Endothelial cell of umbilical vein (primary cell): Measurements from ENCODE around the gene TGM4. TPM values are rescaled to one million over a fixed set of nuclear protein-coding genes. Genes with fewer than 3 reads are reported as not detected.

Experiments
- BruUV-seq: library from RNA; stranded (reverse); fragments of 400-500 nt; replicated peaks from 2 replicates; lab custom pipeline; 2021; lab: Mats Ljungman, UMichigan
- CTCF ChIA-PET: fragments of 300-600, 350-600 bp; sonication (Branson Sonifier 250); formaldehyde crosslinking; loops from one replicate; lab custom pipeline; 2021; ENCODE audit warnings: antibody characterized with exemption, inconsistent platforms; lab: Charles Lee
- POLR2A ChIA-PET: fragments of 300-600, 350-600 bp; sonication (Branson Sonifier 250); formaldehyde crosslinking; loops from one replicate; lab custom pipeline; 2021; ENCODE audit warnings: antibody characterized with exemption, inconsistent platforms; lab: Charles Lee
- DNase-seq: peaks from one replicate; pipeline ENCODE4 v3.0.0-alpha.2; 2011; ENCODE audit warnings: low read depth, low spot score
- FAIRE-seq: peaks from 2 replicates; lab custom pipeline; 2011; peaks lifted over from hg19 to GRCh38; lab: Jason Lieb, UNC
- H2AFZ ChIP-seq: 2 replicates; pipeline ENCODE4 v1.6.0; 2012; ENCODE audit warnings: low read depth, low read length, control low read depth, inconsistent platforms
- H3K27ac ChIP-seq: 2 replicates; pipeline ENCODE4 v1.5.1; 2011; ENCODE audit warnings: low read depth, mild to moderate bottlenecking, control low read depth, low read length, moderate library complexity; ENCODE audit not compliant: insufficient read depth
- H3K27me3 ChIP-seq, 2 experiments: 2 replicates each; pipeline versions ENCODE4 v1.6.0 to v1.6.1; 2011; ENCODE audit warnings: low read length in 2 of 2, mixed read lengths in 1 of 2; ENCODE audit not compliant: control insufficient read depth in 2 of 2, insufficient read depth in 2 of 2
- H3K36me3 ChIP-seq, 2 experiments: 2 replicates in 1 of 2; 3 replicates in 1 of 2; pipeline ENCODE4 v1.5.1; 2011; ENCODE audit warnings: low read length in 2 of 2, mild to moderate bottlenecking in 1 of 2, moderate library complexity in 1 of 2; ENCODE audit not compliant: control insufficient read depth in 2 of 2, insufficient read depth in 2 of 2; ENCODE audit errors: extremely low read depth in 1 of 2
- H3K4me1 ChIP-seq: 3 replicates; pipeline ENCODE4 v1.5.1; 2011; ENCODE audit warnings: mild to moderate bottlenecking, low read length; ENCODE audit not compliant: control insufficient read depth, insufficient read depth; ENCODE audit errors: extremely low read depth
- H3K4me2 ChIP-seq: 2 replicates; pipeline ENCODE4 v1.6.1; 2011; ENCODE audit warnings: low read length, control low read depth, mixed read lengths; ENCODE audit not compliant: insufficient read depth
- H3K4me3 ChIP-seq, 3 experiments: fragments of 200-600 bp in 1 of 3; sonication (generic), shearing (Covaris generic) in 1 of 3; replicated peaks in 1 of 3; 2 replicates each; pipeline ENCODE4 v1.5.1; 2011 to 2016; ENCODE audit warnings: control low read depth in 3 of 3, low read length in 3 of 3, mild to moderate bottlenecking in 2 of 3, inconsistent platforms in 1 of 3, low read depth in 1 of 3, moderate library complexity in 1 of 3; ENCODE audit not compliant: insufficient read depth in 1 of 3
- H3K79me2 ChIP-seq: 2 replicates; pipeline ENCODE4 v1.6.0; 2012; ENCODE audit warnings: low read length, inconsistent platforms; ENCODE audit not compliant: control insufficient read depth, insufficient read depth
- H3K9ac ChIP-seq: replicated peaks from 2 replicates; pipeline ENCODE3; 2011; ENCODE audit warnings: low read length, control low read depth; ENCODE audit not compliant: insufficient read depth; ENCODE audit errors: extremely low read depth
- H3K9me1 ChIP-seq: replicated peaks from 3 replicates; pipeline ENCODE4 v1.6.0; 2011; ENCODE audit warnings: mild to moderate bottlenecking, low read length; ENCODE audit not compliant: control insufficient read depth, insufficient read depth; ENCODE audit errors: extremely low read depth
- H3K9me3 ChIP-seq: replicated peaks from 2 replicates; pipeline ENCODE4 v1.5.1; 2012; ENCODE audit warnings: low read length, inconsistent platforms; ENCODE audit not compliant: control insufficient read depth, insufficient read depth
- H4K20me1 ChIP-seq: replicated peaks from 2 replicates; pipeline ENCODE3; 2011; ENCODE audit warnings: mild to moderate bottlenecking, low read length; ENCODE audit not compliant: control insufficient read depth, insufficient read depth; ENCODE audit errors: extremely low read depth
- EZH2 ChIP-seq: IDR thresholded peaks from 2 replicates; pipeline ENCODE4 v1.6.1; 2012; ENCODE audit warnings: borderline replicate concordance, low read depth, mild to moderate bottlenecking, moderate library complexity, low read length, inconsistent platforms; ENCODE audit not compliant: severe bottlenecking
- FOS ChIP-seq: IDR thresholded peaks from 2 replicates; pipeline ENCODE4 v1.6.1; 2011; ENCODE audit warnings: mild to moderate bottlenecking, low read length, moderate library complexity, borderline replicate concordance; ENCODE audit not compliant: insufficient read depth
- GATA2 ChIP-seq: IDR thresholded peaks from 2 replicates; pipeline ENCODE4 v1.7.0; 2011; ENCODE audit warnings: low read depth, mild to moderate bottlenecking, moderate library complexity, mixed read lengths, low read length; ENCODE audit not compliant: insufficient read length, insufficient read depth
- JUN ChIP-seq: IDR thresholded peaks from 2 replicates; pipeline ENCODE4 v1.6.1; 2011; ENCODE audit warnings: borderline replicate concordance, low read depth; ENCODE audit not compliant: insufficient read length, insufficient read depth
- MYC ChIP-seq: IDR thresholded peaks from one replicate; pipeline ENCODE4 v1.6.1; 2011; ENCODE audit warnings: mild to moderate bottlenecking, low read depth, low read length
- POLR2A ChIP-seq: IDR thresholded peaks from 2 replicates; pipeline ENCODE4 v1.6.1; 2012; ENCODE audit warnings: low read depth, mild to moderate bottlenecking, control low read depth, low read length
- POLR2AphosphoS5 ChIP-seq: IDR thresholded peaks from 2 replicates; pipeline ENCODE4 v1.6.1; 2012; ENCODE audit warnings: low read depth, mild to moderate bottlenecking, control low read depth, low read length, moderate library complexity; ENCODE audit not compliant: insufficient read depth
- dilution Hi-C: fragments of 300-500 bp; cut with MboI; formaldehyde crosslinking; loops from one replicate; pipeline ENCODE4 v1.15.0; 2019; ENCODE audit warnings: low sequenced_read_pairs; ENCODE audit not compliant: extremely low pct_ligation_motif_present
- intact Hi-C: fragments of 100-400 bp; cut with micrococcal nuclease; formaldehyde crosslinking; loops from one replicate; pipeline ENCODE4 v1.10.0; 2022
- polyA plus RNA-seq, 4 experiments: library from polyadenylated mRNA; depleted of rRNA in 3 of 4; stranded (reverse) in 3 of 4; unstranded in 1 of 4; fragments of >200 nt; gene quantifications; 2 replicates each; pipeline versions ENCODE4 v1.2.1 to v1.2.3, GENCODE V29; 2011 to 2012; ENCODE audit warnings: missing spikeins in 1 of 4
- total RNA-seq: library from RNA; stranded (reverse); gene quantifications from 2 replicates; pipeline ENCODE4 v1.2.3, GENCODE V29; 2021
- TF ChIP-seq, protein P1 (sequence below): IDR thresholded peaks from 2 replicates; pipeline ENCODE4 v1.6.1; 2011; ENCODE audit not compliant: insufficient read depth, insufficient read length
- TF ChIP-seq, protein P2 (sequence below), 2 donors: IDR thresholded peaks; 1 replicate in 1 of 2; 2 replicates in 1 of 2; pipeline ENCODE4 v1.5.1; 2011; ENCODE audit warnings: low read length in 2 of 2, mild to moderate bottlenecking in 2 of 2, moderate library complexity in 2 of 2, control low read depth in 1 of 2, inconsistent platforms in 1 of 2, low read depth in 1 of 2; ENCODE audit not compliant: insufficient read depth in 1 of 2; ENCODE audit errors: extremely low read depth in 1 of 2

Gene TGM4
- total and polyA plus RNA-seq, 2 donors (not counting 3 experiments of a cell fraction or from before 2014, with no cell fraction given), result 0.11 to 0.24 TPM

DNA sequence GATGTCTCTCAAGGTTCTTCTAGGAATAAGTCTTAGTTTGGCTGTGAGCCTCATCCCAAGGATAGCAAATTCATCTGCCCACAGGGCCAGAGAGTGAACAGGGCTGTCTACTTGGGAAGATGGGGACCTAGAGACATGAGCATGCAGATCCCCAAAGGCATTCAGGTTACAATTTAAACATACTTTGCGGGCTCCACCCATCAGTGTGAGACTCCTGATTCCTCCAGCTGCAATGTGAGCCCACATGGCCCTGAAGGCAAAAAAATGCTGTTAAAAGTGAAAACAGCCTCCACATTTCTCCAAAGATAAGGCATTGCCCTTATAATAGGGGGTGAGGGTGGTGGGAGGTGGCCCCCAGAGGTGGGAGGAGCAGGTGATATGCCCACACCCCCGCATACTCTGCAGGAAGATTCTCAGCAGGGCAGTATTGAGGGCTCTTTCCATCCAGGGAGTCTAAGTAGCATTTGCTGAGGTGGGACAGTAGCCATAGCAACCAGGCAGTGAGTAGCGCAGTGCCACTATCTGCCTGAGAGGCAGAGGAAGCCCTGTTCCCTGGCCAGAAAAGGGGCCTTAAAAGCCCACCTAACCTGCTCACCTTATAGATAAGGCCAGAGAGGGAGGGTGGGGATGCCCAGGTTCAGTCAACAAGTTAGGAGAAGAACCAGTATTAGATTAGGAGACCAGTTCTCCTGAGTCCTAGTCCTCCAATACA lies 31.2 kb downstream of the TGM4 start:
- no peak for TF ChIP-seq FOS
- no peak for TF ChIP-seq POLR2A
- TF ChIP-seq MYC, result no peak
- TF ChIP-seq, protein P1, sequence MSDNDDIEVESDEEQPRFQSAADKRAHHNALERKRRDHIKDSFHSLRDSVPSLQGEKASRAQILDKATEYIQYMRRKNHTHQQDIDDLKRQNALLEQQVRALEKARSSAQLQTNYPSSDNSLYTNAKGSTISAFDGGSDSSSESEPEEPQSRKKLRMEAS, result no peak
- TF ChIP-seq, protein P2, sequence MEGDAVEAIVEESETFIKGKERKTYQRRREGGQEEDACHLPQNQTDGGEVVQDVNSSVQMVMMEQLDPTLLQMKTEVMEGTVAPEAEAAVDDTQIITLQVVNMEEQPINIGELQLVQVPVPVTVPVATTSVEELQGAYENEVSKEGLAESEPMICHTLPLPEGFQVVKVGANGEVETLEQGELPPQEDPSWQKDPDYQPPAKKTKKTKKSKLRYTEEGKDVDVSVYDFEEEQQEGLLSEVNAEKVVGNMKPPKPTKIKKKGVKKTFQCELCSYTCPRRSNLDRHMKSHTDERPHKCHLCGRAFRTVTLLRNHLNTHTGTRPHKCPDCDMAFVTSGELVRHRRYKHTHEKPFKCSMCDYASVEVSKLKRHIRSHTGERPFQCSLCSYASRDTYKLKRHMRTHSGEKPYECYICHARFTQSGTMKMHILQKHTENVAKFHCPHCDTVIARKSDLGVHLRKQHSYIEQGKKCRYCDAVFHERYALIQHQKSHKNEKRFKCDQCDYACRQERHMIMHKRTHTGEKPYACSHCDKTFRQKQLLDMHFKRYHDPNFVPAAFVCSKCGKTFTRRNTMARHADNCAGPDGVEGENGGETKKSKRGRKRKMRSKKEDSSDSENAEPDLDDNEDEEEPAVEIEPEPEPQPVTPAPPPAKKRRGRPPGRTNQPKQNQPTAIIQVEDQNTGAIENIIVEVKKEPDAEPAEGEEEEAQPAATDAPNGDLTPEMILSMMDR (IDR thresholded peaks at IDR 0.05; ENCODE audit: extremely low read depth in 1 of 2, insufficient read depth in 1 of 2, low read depth in 1 of 2, low read length in 2 of 2), result no peak
- TF ChIP-seq EZH2, result no peak
- TF ChIP-seq JUN, result no peak
- no peak for TF ChIP-seq POLR2AphosphoS5
- TF ChIP-seq GATA2, result no peak
- Histone ChIP-seq H3K27ac (no peak overlapping the region), H4K20me1 (no peaks in the 10 kb centered on the region), H3K79me2 (no peaks in the 10 kb centered on the region), H3K27me3 (peaks cover 0 to 10% of the 10 kb centered on the region in 2 experiments), H3K9me3 (no peaks in the 10 kb centered on the region), H3K4me3 (no peak overlapping the region), H3K9ac (no peak overlapping the region), H3K9me1 (no peaks in the 10 kb centered on the region), H2AFZ (no peak overlapping the region), H3K4me1 (no peaks in the 10 kb centered on the region), H3K36me3 (no peaks in the 10 kb centered on the region), H3K4me2 (no peak overlapping the region)
- dilution Hi-C loops, result no loop called here
- intact Hi-C loops, result no loop called here
- no peak for FAIRE-seq
- no TSS peak for BruUV-seq
- CTCF ChIA-PET, result no interaction called here
- no peak for DNase-seq
- POLR2A ChIA-PET, result no interaction called here
